ENCODE measurements around the gene RPS6KA1. TPM values are rescaled to one million over a fixed set of nuclear protein-coding genes. Genes with fewer than 3 reads are reported as not detected.
"Not testable (repeated sequence)": the region's sequence is repeated elsewhere in the genome, so short reads cannot be mapped to it uniquely, and the experiment has no call there.

The RPS6KA1 gene
- total RNA-seq, 2 experiments from 2014 or later, result 29.1 to 29.6 TPM

GRCh38 chr1:26582836-26583460, 53.4 kb downstream of the RPS6KA1 start:
- Mint-ChIP-seq H3K36me3 (ENCODE audit: low read depth) (no peaks in the 10 kb centered on the region), H3K4me1 (ENCODE audit: low read depth) (peaks cover 5% of the 10 kb centered on the region), H3K27ac (no peak overlapping the region), H3K9me3 (no peaks in the 10 kb centered on the region), H3K27me3 (no peaks in the 10 kb centered on the region), H3K4me3 (no peak overlapping the region)
- TF ChIP-seq CTCF (IDR thresholded peaks at IDR 0.05), result no peak
- Histone ChIP-seq H3K27ac (ENCODE audit: low read depth in 1 of 2, low read length in 2 of 2) (no peak overlapping the region), H3K4me1 (ENCODE audit: insufficient read depth, low read length) (peaks cover 9% of the 10 kb centered on the region), H3K27me3 (ENCODE audit: control insufficient read depth in 1 of 2, insufficient read depth in 2 of 2, low read length in 2 of 2) (no peaks in the 10 kb centered on the region), H3K36me3 (ENCODE audit: insufficient read depth, low read length) (no peaks in the 10 kb centered on the region), H3K4me3 (ENCODE audit: low read length) (no peak overlapping the region), H3K9me3 (ENCODE audit: control insufficient read depth in 1 of 2, insufficient read depth in 1 of 2, low read length in 2 of 2) (no peaks in the 10 kb centered on the region)
- DNase-seq (peak in 4 of 14 experiments; percentile 19 to 67 (median 40)), ATAC-seq (ENCODE audit: poor library complexity) (no peak)
- ChIA-PET POLR2A (no interaction called here), CTCF (no interaction called here)
- intact Hi-C loops (cut with DNase I, micrococcal nuclease), result no loop called here

GRCh38 chr1:26583646-26584485, 54.3 kb downstream of the RPS6KA1 start:
- ChIA-PET POLR2A (no interaction called here), CTCF (interaction anchor here (1.1 kb wide), 1 partner anchor 18 kb away, joined by 3 read pairs; no protein-coding TSS in a partner anchor)
- intact Hi-C loops (cut with DNase I, micrococcal nuclease), result no loop called here
- H3K27me3 ChIP-seq (ENCODE audit: control insufficient read depth in 1 of 2, insufficient read depth in 2 of 2, low read length in 2 of 2), result no peaks in the 10 kb centered on the region
- no peak overlapping the region for H3K4me3 Mint-ChIP-seq
- DNase-seq (peak in 1 of 14 experiments; percentile 33), ATAC-seq (ENCODE audit: poor library complexity) (no peak)
- no peaks in the 10 kb centered on the region for H3K4me1 Mint-ChIP-seq (ENCODE audit: low read depth)
- no peak for TF ChIP-seq CTCF (IDR thresholded peaks at IDR 0.05)
- peaks cover 3 to 7% of the 10 kb centered on the region in 2 experiments for H3K9me3 ChIP-seq (ENCODE audit: control insufficient read depth in 1 of 2, insufficient read depth in 1 of 2, low read length in 2 of 2)
- H3K27me3 Mint-ChIP-seq, result no peaks in the 10 kb centered on the region
- H3K27ac Mint-ChIP-seq, result no peak overlapping the region
- H3K4me3 ChIP-seq (ENCODE audit: low read length), result no peak overlapping the region
- H3K9me3 Mint-ChIP-seq, result no peaks in the 10 kb centered on the region
- peaks cover 6% of the 10 kb centered on the region for H3K4me1 ChIP-seq (ENCODE audit: insufficient read depth, low read length)
- no peaks in the 10 kb centered on the region for H3K36me3 ChIP-seq (ENCODE audit: insufficient read depth, low read length)
- no peaks in the 10 kb centered on the region for H3K36me3 Mint-ChIP-seq (ENCODE audit: low read depth)
- H3K27ac ChIP-seq (ENCODE audit: low read depth in 1 of 2, low read length in 2 of 2), result no peak overlapping the region

- POLR2A ChIA-PET; ATAC-seq (ENCODE audit: poor library complexity): not testable (repeated sequence)
- CTCF ChIA-PET, result interaction anchor here (1.1 kb wide), 1 partner anchor 18 kb away, joined by 3 read pairs; no protein-coding TSS in a partner anchor
Observed at GRCh38 chr1:26584588-26584987, 55.0 kb downstream of the RPS6KA1 start.

More at GRCh38 chr1:26584588-26584987, 55.0 kb downstream of the RPS6KA1 start:
- H3K4me3 ChIP-seq (ENCODE audit: low read length); intact Hi-C loops (cut with DNase I, micrococcal nuclease); H3K4me1 ChIP-seq (ENCODE audit: insufficient read depth, low read length); H3K36me3 Mint-ChIP-seq (ENCODE audit: low read depth); H3K27ac ChIP-seq (ENCODE audit: low read depth in 1 of 2, low read length in 2 of 2); H3K27ac Mint-ChIP-seq; H3K9me3 Mint-ChIP-seq; H3K36me3 ChIP-seq (ENCODE audit: insufficient read depth, low read length); DNase-seq; H3K4me1 Mint-ChIP-seq (ENCODE audit: low read depth); H3K27me3 ChIP-seq (ENCODE audit: control insufficient read depth in 1 of 2, insufficient read depth in 2 of 2, low read length in 2 of 2); H3K27me3 Mint-ChIP-seq; H3K4me3 Mint-ChIP-seq: not testable (repeated sequence)
- peaks cover 8 to 11% of the 10 kb centered on the region in 2 experiments for H3K9me3 ChIP-seq (ENCODE audit: control insufficient read depth in 1 of 2, insufficient read depth in 1 of 2, low read length in 2 of 2)

All from CD4-positive, alpha-beta T cell (primary cell).